ENCODE data around the gene WNK1. TPM values are rescaled to one million over a fixed set of nuclear protein-coding genes. Genes with fewer than 3 reads are reported as not detected.

WNK1 gene
- total and polyA plus RNA-seq, 2 experiments from 2014 or later: 41.5 to 47.2 TPM

DNA sequence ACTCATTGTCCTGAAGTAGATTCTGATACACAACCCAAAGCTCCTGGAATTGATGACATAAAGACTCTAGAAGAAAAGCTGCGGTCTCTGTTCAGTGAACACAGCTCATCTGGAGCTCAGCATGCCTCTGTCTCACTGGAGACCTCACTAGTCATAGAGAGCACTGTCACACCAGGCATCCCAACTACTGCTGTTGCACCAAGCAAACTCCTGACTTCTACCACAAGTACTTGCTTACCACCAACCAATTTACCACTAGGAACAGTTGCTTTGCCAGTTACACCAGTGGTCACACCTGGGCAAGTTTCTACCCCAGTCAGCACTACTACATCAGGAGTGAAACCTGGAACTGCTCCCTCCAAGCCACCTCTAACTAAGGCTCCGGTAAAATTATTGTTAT, 133.3 kb downstream of the WNK1 start:
- Histone ChIP-seq H3K4me3 (no peak overlapping the region), H2AFZ (no peak overlapping the region), H3K4me1 (ENCODE audit: insufficient read depth) (no peaks in the 10 kb centered on the region), H3K4me2 (ENCODE audit: unreplicated experiment) (no peak overlapping the region), H3K9ac (no peak overlapping the region), H3K27ac (no peak overlapping the region), H4K20me1 (ENCODE audit: insufficient read depth) (no peaks in the 10 kb centered on the region), H3F3A (ENCODE audit: insufficient read depth) (peaks cover 39% of the 10 kb centered on the region; the same call in 1 of the 2 replicates), H3K79me2 (ENCODE audit: insufficient read depth) (0 out of 2 replicates have a peak, but pooled peaks cover 8% of the 10 kb centered on the region), H3K27me3 (replicated peaks; ENCODE audit: insufficient read depth) (no peaks in the 10 kb centered on the region), H3K9me2 (ENCODE audit: insufficient read depth) (no peaks in the 10 kb centered on the region), H3K36me3 (ENCODE audit: low read depth) (peaks cover 94% of the 10 kb centered on the region), H3K9me3 (ENCODE audit: low read depth) (no peaks in the 10 kb centered on the region)
- in situ Hi-C loops (cut with MboI): no loop called here
- TF ChIP-seq EZH2phosphoT487 (IDR thresholded peaks at IDR 0.05; ENCODE audit: insufficient read depth, low read depth) (no peak), EZH2 (IDR thresholded peaks at IDR 0.05; ENCODE audit: insufficient read depth, poor library complexity, severe bottlenecking) (no peak)
- 98 to 99% methylated on average over 2 of the region's 2 CpGs for WGBS, 2 experiments (ENCODE audit: low coverage in 1 of 2, low lambda C conversion rate in 2 of 2, missing lambda C conversion rate in 2 of 2)
- DNase-seq: no peak

DNA sequence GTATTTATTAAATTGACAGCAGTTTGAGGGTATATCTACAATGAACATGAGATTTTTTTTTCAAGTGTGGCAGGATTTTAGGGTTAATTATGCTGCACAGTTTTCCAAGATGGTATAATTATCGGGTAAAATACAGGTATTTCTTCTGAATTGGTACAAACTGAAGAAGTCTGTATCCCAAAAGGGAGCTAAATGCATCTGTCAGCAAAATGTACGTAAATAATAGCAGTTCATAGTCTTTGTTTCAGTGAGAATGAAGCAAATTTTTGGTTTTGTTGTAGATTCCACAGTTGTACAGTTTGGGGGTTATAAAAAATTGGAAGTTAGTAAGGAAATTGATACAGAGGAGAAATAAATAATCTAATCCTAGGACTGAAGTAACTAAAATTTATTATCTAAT, 133.8 kb downstream of the WNK1 start:
- Histone ChIP-seq H3K36me3 (ENCODE audit: low read depth) (peaks cover 94% of the 10 kb centered on the region), H3K4me3 (no peak overlapping the region), H3K4me2 (ENCODE audit: unreplicated experiment) (no peak overlapping the region), H3K27ac (no peak overlapping the region), H3K4me1 (ENCODE audit: insufficient read depth) (no peaks in the 10 kb centered on the region), H3K9me3 (ENCODE audit: low read depth) (no peaks in the 10 kb centered on the region), H3K9ac (no peak overlapping the region), H2AFZ (no peak overlapping the region), H3K79me2 (ENCODE audit: insufficient read depth) (0 out of 2 replicates have a peak, but pooled peaks cover 8% of the 10 kb centered on the region), H3F3A (ENCODE audit: insufficient read depth) (peaks cover 38% of the 10 kb centered on the region; the same call in 1 of the 2 replicates), H3K27me3 (replicated peaks; ENCODE audit: insufficient read depth) (no peaks in the 10 kb centered on the region), H3K9me2 (ENCODE audit: insufficient read depth) (no peaks in the 10 kb centered on the region), H4K20me1 (ENCODE audit: insufficient read depth) (no peaks in the 10 kb centered on the region)
- in situ Hi-C loops (cut with MboI): no loop called here
- TF ChIP-seq EZH2phosphoT487 (IDR thresholded peaks at IDR 0.05; ENCODE audit: insufficient read depth, low read depth) (no peak), EZH2 (IDR thresholded peaks at IDR 0.05; ENCODE audit: insufficient read depth, poor library complexity, severe bottlenecking) (no peak)
- 96 to 98% methylated on average over 2 of the region's 2 CpGs for WGBS, 2 experiments (ENCODE audit: low coverage in 1 of 2, low lambda C conversion rate in 2 of 2, missing lambda C conversion rate in 2 of 2)
- DNase-seq: no peak

DNA sequence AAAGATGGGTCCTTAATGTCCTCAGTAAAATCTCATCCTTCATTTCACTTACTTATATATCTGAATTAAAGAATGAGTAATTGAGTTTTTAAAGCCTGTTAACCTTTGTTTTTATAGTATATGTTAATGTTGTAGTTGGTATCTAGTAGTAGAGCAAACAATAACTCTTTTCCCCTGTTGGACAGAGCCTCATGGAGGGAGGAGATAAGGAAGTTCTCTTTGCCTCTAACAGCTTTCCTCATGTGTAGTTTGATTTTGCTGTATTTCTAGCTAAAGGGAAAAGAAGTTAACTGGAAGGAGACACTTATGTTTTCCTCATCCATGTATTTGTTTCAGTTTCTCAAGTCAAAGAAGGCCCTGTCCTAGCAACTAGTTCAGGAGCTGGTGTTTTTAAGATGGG, 141.8 kb downstream of the WNK1 start:
- Histone ChIP-seq H3F3A (ENCODE audit: insufficient read depth) (peaks cover 31% of the 10 kb centered on the region), H3K9me2 (ENCODE audit: insufficient read depth) (no peaks in the 10 kb centered on the region), H4K20me1 (ENCODE audit: insufficient read depth) (no peaks in the 10 kb centered on the region), H3K36me3 (ENCODE audit: low read depth) (peaks cover 62% of the 10 kb centered on the region), H3K4me2 (ENCODE audit: unreplicated experiment) (no peak overlapping the region), H3K4me1 (ENCODE audit: insufficient read depth) (peaks cover 12% of the 10 kb centered on the region), H3K79me2 (ENCODE audit: insufficient read depth) (peaks cover 12% of the 10 kb centered on the region), H3K9me3 (ENCODE audit: low read depth) (no peaks in the 10 kb centered on the region), H3K9ac (no peak overlapping the region), H2AFZ (no peak overlapping the region), H3K27ac (no peak overlapping the region), H3K27me3 (replicated peaks; ENCODE audit: insufficient read depth) (no peaks in the 10 kb centered on the region), H3K4me3 (no peak overlapping the region)
- TF ChIP-seq EZH2phosphoT487 (IDR thresholded peaks at IDR 0.05; ENCODE audit: insufficient read depth, low read depth) (no peak), EZH2 (IDR thresholded peaks at IDR 0.05; ENCODE audit: insufficient read depth, poor library complexity, severe bottlenecking) (no peak)
- in situ Hi-C loops (cut with MboI): no loop called here
- no peak for DNase-seq

DNA sequence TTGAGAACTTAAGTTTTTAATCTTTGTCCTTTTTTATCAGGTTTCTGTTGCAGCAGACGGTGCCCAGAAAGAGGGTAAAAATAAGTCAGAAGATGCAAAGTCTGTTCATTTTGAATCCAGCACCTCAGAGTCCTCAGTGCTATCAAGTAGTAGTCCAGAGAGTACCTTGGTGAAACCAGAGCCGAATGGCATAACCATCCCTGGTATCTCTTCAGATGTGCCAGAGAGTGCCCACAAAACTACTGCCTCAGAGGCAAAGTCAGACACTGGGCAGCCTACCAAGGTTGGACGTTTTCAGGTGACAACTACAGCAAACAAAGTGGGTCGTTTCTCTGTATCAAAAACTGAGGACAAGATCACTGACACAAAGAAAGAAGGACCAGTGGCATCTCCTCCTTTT, 143.7 kb downstream of the WNK1 start:
- H3K79me2 ChIP-seq (ENCODE audit: insufficient read depth): peaks cover 27% of the 10 kb centered on the region
- peaks cover 57% of the 10 kb centered on the region for H3K36me3 ChIP-seq (ENCODE audit: low read depth)
- in situ Hi-C loops (cut with MboI): no loop called here
- TF ChIP-seq EZH2phosphoT487 (IDR thresholded peaks at IDR 0.05; ENCODE audit: insufficient read depth, low read depth) (no peak), EZH2 (IDR thresholded peaks at IDR 0.05; ENCODE audit: insufficient read depth, poor library complexity, severe bottlenecking) (no peak)
- H2AFZ ChIP-seq: no peak overlapping the region
- no peaks in the 10 kb centered on the region for H3K9me3 ChIP-seq (ENCODE audit: low read depth)
- H3K27ac ChIP-seq: peak overlapping the region; percentile 37
- peaks cover 12% of the 10 kb centered on the region for H3K4me1 ChIP-seq (ENCODE audit: insufficient read depth)
- H3K4me3 ChIP-seq: no peak overlapping the region
- H3F3A ChIP-seq (ENCODE audit: insufficient read depth): peaks cover 29% of the 10 kb centered on the region
- no peak overlapping the region for H3K9ac ChIP-seq
- 55 to 63% methylated on average over 4 of the region's 4 CpGs for WGBS, 2 experiments (ENCODE audit: low coverage in 1 of 2, low lambda C conversion rate in 2 of 2, missing lambda C conversion rate in 2 of 2)
- no peaks in the 10 kb centered on the region for H3K9me2 ChIP-seq (ENCODE audit: insufficient read depth)
- no peak overlapping the region for H3K4me2 ChIP-seq (ENCODE audit: unreplicated experiment)
- DNase-seq: no peak
- H4K20me1 ChIP-seq (ENCODE audit: insufficient read depth): no peaks in the 10 kb centered on the region
- H3K27me3 ChIP-seq (replicated peaks; ENCODE audit: insufficient read depth): no peaks in the 10 kb centered on the region

DNA sequence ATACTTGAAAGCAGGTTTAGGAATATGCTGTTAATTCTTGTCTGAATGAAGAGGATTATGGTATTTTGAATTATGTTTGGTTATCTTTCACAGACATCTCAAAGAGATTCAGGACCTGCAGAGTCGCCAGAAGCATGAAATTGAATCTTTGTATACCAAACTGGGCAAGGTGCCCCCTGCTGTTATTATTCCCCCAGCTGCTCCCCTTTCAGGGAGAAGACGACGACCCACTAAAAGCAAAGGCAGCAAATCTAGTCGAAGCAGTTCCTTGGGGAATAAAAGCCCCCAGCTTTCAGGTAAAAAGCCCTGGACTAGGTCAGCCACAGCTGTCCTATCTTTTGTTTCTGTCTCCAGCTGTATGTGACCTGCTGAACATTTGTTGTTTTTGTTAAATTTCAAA, 145.0 kb downstream of the WNK1 start:
- Histone ChIP-seq H3K27ac (peak overlapping the region; percentile 54), H3K27me3 (replicated peaks; ENCODE audit: insufficient read depth) (no peaks in the 10 kb centered on the region), H3K9me2 (ENCODE audit: insufficient read depth) (no peaks in the 10 kb centered on the region), H3K79me2 (ENCODE audit: insufficient read depth) (peaks cover 38% of the 10 kb centered on the region), H3K9ac (no peak overlapping the region), H3K4me2 (ENCODE audit: unreplicated experiment) (no peak overlapping the region), H3K9me3 (ENCODE audit: low read depth) (no peaks in the 10 kb centered on the region), H2AFZ (no peak overlapping the region), H3K4me1 (ENCODE audit: insufficient read depth) (peaks cover 12% of the 10 kb centered on the region), H3K4me3 (no peak overlapping the region), H3F3A (ENCODE audit: insufficient read depth) (peaks cover 29% of the 10 kb centered on the region), H3K36me3 (ENCODE audit: low read depth) (peaks cover 62% of the 10 kb centered on the region), H4K20me1 (ENCODE audit: insufficient read depth) (no peaks in the 10 kb centered on the region)
- in situ Hi-C loops (cut with MboI): no loop called here
- no peak for TF ChIP-seq EZH2 (IDR thresholded peaks at IDR 0.05; ENCODE audit: insufficient read depth, poor library complexity, severe bottlenecking)
- no peak for TF ChIP-seq EZH2phosphoT487 (IDR thresholded peaks at IDR 0.05; ENCODE audit: insufficient read depth, low read depth)
- 95% methylated on average over 4 of the region's 4 CpGs for WGBS, 2 experiments (ENCODE audit: low coverage in 1 of 2, low lambda C conversion rate in 2 of 2, missing lambda C conversion rate in 2 of 2)
- DNase-seq: no peak
